ENCODE results near the gene NKX2-1.

The NKX2-1 gene

DNA sequence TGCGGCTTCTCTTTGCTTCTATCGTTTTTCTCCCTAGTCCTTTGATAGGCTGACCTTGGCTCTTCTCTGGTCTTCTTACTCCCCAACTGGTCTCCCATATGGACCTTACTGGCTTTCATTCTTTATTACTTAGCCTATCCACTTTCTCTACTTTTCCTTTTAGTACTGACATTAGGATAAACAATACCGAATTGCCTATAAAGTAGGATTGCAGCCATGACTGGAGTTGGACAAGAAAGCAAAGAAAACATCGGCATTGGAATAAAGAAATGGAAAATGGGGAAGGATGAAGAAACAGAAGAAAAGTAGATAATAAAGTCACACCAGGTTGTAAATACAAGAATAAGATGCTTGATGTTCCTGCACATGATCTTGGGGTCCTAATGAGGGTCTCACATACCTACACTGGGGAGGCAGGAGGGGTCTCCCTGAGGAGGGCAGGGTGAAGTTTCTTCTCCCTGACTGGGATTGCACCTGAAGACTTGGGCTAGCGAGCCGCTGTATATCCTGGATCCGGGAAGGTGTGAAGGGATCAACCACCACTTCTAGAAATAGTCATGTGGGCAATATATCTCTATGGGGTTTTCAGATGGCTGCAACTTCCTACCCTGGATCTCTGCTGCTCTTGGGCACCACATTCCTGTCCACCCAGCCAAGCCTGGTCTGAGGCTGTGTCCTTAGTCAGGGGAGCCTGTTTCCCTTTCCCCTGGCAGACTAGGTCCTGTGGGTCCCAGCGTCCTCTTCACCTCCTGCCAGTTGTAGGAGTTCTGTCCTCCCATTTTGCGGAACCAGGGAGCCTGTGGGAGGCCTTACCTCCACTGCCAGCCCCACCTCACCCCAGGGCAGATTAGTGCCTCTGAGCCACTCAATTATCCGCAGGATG lies 13.1 kb downstream of the NKX2-1 start:
- Histone ChIP-seq H3K9me3 (ENCODE audit: insufficient read depth, low read length) (no peaks in the 10 kb centered on the region), H4K20me1 (ENCODE audit: low read depth, low read length) (no peaks in the 10 kb centered on the region), H3K4me2 (ENCODE audit: low read depth, low read length, poor library complexity, severe bottlenecking) (no peak overlapping the region), H3K79me2 (ENCODE audit: insufficient read depth, low read length) (no peaks in the 10 kb centered on the region), H2AFZ (ENCODE audit: low read depth, low read length, severe bottlenecking) (no peak overlapping the region), H3K36me3 (ENCODE audit: low read length) (no peaks in the 10 kb centered on the region), H3K27me3 (ENCODE audit: low read length) (no peaks in the 10 kb centered on the region), H3K4me3 (ENCODE audit: insufficient read depth, low read length, poor library complexity, severe bottlenecking) (no peak overlapping the region), H3K27ac (ENCODE audit: low read depth, low read length) (no peak overlapping the region), H3F3A (ENCODE audit: insufficient read depth) (no peaks in the 10 kb centered on the region), H3K9ac (ENCODE audit: low read length) (no peak overlapping the region), H3K9me2 (replicated peaks; ENCODE audit: insufficient read depth, low read length) (no peaks in the 10 kb centered on the region)
- TF ChIP-seq, protein P1, sequence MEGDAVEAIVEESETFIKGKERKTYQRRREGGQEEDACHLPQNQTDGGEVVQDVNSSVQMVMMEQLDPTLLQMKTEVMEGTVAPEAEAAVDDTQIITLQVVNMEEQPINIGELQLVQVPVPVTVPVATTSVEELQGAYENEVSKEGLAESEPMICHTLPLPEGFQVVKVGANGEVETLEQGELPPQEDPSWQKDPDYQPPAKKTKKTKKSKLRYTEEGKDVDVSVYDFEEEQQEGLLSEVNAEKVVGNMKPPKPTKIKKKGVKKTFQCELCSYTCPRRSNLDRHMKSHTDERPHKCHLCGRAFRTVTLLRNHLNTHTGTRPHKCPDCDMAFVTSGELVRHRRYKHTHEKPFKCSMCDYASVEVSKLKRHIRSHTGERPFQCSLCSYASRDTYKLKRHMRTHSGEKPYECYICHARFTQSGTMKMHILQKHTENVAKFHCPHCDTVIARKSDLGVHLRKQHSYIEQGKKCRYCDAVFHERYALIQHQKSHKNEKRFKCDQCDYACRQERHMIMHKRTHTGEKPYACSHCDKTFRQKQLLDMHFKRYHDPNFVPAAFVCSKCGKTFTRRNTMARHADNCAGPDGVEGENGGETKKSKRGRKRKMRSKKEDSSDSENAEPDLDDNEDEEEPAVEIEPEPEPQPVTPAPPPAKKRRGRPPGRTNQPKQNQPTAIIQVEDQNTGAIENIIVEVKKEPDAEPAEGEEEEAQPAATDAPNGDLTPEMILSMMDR (IDR thresholded peaks at IDR 0.05; ENCODE audit: insufficient read depth, low read length, poor library complexity, severe bottlenecking), result no peak
- TF ChIP-seq EZH2phosphoT487 (conservative IDR thresholded peaks at IDR 0.05; ENCODE audit: low read length), result no peak

DNA sequence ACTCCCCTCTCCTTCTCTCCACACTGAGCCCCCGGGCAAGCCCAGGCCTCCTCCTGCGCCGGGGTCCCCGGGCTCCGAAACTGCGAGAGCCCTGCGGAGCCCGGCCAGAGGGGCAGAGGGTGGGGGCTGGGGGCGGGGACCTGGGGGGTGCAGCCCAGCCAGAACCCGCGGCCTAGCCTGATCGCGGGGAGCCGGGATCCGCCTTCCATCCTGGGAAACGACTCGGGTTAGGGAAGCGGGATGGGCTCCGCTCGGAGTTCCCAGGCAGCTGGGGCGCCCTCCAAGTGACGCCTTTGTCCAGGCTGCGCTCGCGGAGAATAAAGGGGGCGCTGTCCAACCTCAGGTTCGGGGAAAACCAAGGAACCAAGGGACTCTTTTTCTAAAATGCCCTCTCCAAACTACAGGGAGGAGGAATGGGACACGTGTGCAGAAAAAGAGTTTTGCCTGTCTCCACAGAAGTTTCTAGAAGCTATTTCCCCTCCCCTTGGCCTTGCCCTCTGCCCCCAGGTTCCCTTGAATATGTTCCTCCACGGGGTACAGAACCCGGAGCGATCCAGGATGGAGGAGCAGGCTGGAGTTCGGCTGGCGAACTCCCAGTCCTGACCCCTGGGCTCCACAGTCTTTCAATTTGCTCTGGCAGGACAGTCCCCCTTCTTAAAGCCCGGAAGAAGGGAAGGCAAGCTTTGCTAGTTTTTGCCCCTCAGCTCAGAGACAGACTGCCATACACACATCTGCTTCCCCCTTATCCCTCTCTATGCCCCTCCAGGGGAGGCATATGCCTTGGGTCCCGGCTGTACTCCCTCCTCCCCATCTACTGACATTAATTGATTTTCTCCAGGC lies 13.9 kb downstream of the NKX2-1 start:
- Histone ChIP-seq H3K9ac (ENCODE audit: low read length) (no peak overlapping the region), H3K9me2 (replicated peaks; ENCODE audit: insufficient read depth, low read length) (no peaks in the 10 kb centered on the region), H3K36me3 (ENCODE audit: low read length) (no peaks in the 10 kb centered on the region), H3K4me2 (ENCODE audit: low read depth, low read length, poor library complexity, severe bottlenecking) (no peak overlapping the region), H2AFZ (ENCODE audit: low read depth, low read length, severe bottlenecking) (no peak overlapping the region), H3F3A (ENCODE audit: insufficient read depth) (no peaks in the 10 kb centered on the region), H4K20me1 (ENCODE audit: low read depth, low read length) (no peaks in the 10 kb centered on the region), H3K27me3 (ENCODE audit: low read length) (no peaks in the 10 kb centered on the region), H3K27ac (ENCODE audit: low read depth, low read length) (no peak overlapping the region), H3K9me3 (ENCODE audit: insufficient read depth, low read length) (no peaks in the 10 kb centered on the region), H3K4me3 (ENCODE audit: insufficient read depth, low read length, poor library complexity, severe bottlenecking) (no peak overlapping the region), H3K79me2 (ENCODE audit: insufficient read depth, low read length) (no peaks in the 10 kb centered on the region)
- TF ChIP-seq, protein P1 (IDR thresholded peaks at IDR 0.05; ENCODE audit: insufficient read depth, low read length, poor library complexity, severe bottlenecking), result no peak
- no peak for TF ChIP-seq EZH2phosphoT487 (conservative IDR thresholded peaks at IDR 0.05; ENCODE audit: low read length)

DNA sequence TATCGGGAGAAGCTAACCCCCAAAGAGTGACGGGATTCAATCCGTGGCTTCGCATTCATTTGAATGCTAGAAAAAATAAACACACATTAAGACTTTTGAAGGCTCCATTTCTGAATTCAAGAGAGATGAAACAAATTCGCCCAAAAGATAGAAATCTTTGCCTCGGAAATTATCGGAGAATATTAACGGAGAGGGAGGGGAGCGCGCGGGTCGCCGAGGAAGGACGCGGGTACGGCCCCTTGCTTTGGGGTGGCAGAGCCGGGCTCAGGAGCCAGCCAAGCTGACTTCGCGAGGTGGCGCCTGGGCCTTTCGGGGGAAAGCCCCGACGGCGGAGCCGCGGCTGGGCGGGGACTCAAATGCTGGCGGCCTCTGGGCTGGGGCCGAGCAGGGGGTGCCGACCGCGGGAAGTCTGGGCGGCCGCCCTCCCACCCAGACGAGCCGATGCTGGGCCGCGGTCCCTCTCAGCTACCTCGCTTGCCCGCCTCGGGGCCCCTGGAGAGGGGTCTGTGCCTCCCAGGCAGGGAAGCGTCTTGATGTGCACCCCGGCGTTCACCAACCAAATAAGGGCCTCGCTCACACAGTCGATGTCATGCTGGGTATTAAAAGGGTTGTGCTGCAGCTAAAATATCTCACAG lies 14.7 kb downstream of the NKX2-1 start:
- TF ChIP-seq EZH2phosphoT487 (conservative IDR thresholded peaks at IDR 0.05; ENCODE audit: low read length), result no peak
- TF ChIP-seq, protein P1 (IDR thresholded peaks at IDR 0.05; ENCODE audit: insufficient read depth, low read length, poor library complexity, severe bottlenecking), result no peak
- no peak overlapping the region for H3K27ac ChIP-seq (ENCODE audit: low read depth, low read length)
- no peaks in the 10 kb centered on the region for H4K20me1 ChIP-seq (ENCODE audit: low read depth, low read length)
- no peaks in the 10 kb centered on the region for H3K9me3 ChIP-seq (ENCODE audit: insufficient read depth, low read length)
- H3K4me2 ChIP-seq (ENCODE audit: low read depth, low read length, poor library complexity, severe bottlenecking), result no peak overlapping the region
- H3K9me2 ChIP-seq (replicated peaks; ENCODE audit: insufficient read depth, low read length), result no peaks in the 10 kb centered on the region
- no peak overlapping the region for H3K9ac ChIP-seq (ENCODE audit: low read length)
- no peaks in the 10 kb centered on the region for H3K36me3 ChIP-seq (ENCODE audit: low read length)
- no peak overlapping the region for H2AFZ ChIP-seq (ENCODE audit: low read depth, low read length, severe bottlenecking)
- H3F3A ChIP-seq (ENCODE audit: insufficient read depth), result no peaks in the 10 kb centered on the region
- no peak overlapping the region for H3K4me3 ChIP-seq (ENCODE audit: insufficient read depth, low read length, poor library complexity, severe bottlenecking)
- H3K27me3 ChIP-seq (ENCODE audit: low read length), result no peaks in the 10 kb centered on the region
- no peaks in the 10 kb centered on the region for H3K79me2 ChIP-seq (ENCODE audit: insufficient read depth, low read length)
